HepG2 (cell line): ENCODE results near the gene LDAH. TPM values are rescaled to one million over a fixed set of nuclear protein-coding genes. Genes with fewer than 3 reads are reported as not detected.

ENCODE experiments used
- CHD4 ChIP-seq: fragments of 200-600 bp; sonication (generic); IDR thresholded peaks from 2 replicates; pipeline ENCODE4 v1.7.0; 2017; ENCODE audit warnings: mild to moderate bottlenecking, low read length, borderline replicate concordance
- EP300 ChIP-seq, 3 experiments: sonication (generic) in 1 of 3; formaldehyde crosslinking in 1 of 3; IDR thresholded peaks; 2 replicates each; pipeline versions ENCODE4 v1.5.1 to v1.6.1; 2011 to 2020; ENCODE audit warnings: low read depth in 2 of 3, low read length in 2 of 3, borderline replicate concordance in 1 of 3, improper control_type of control experiment in 1 of 3, mild to moderate bottlenecking in 1 of 3, missing genetic modification reagents in 1 of 3, moderate library complexity in 1 of 3
- FOSL1 ChIP-seq: sonication (generic); formaldehyde crosslinking; IDR thresholded peaks from 2 replicates; pipeline ENCODE4 v1.9.0; 2021; ENCODE audit warnings: missing genetic modification reagents, borderline replicate concordance
- FOXK1 ChIP-seq: sonication (generic); formaldehyde crosslinking; IDR thresholded peaks from 2 replicates; pipeline ENCODE4 v1.4.0; 2020; ENCODE audit warnings: low read depth, missing genetic modification reagents, borderline replicate concordance
- FOXP1 ChIP-seq, 2 experiments: fragments of 450-650 bp in 1 of 2; IDR thresholded peaks; 2 replicates each; pipeline ENCODE4 v1.6.1; 2017 to 2018; ENCODE audit warnings: antibody characterized with exemption in 1 of 2
- HDAC2 ChIP-seq: sonication (generic); formaldehyde crosslinking; IDR thresholded peaks from 2 replicates; pipeline ENCODE4 v1.4.0; 2020; ENCODE audit warnings: missing genetic modification reagents
- HNF4G ChIP-seq, 2 experiments: sonication (generic) in 1 of 2; formaldehyde crosslinking in 1 of 2; IDR thresholded peaks; 2 replicates each; pipeline versions ENCODE4 v1.4.0 to v1.6.1; 2011 to 2020; ENCODE audit warnings: borderline replicate concordance in 2 of 2, low read depth in 2 of 2, mild to moderate bottlenecking in 2 of 2, low read length in 1 of 2, missing genetic modification reagents in 1 of 2, moderate library complexity in 1 of 2
- MLLT10 ChIP-seq: sonication (generic); formaldehyde crosslinking; IDR thresholded peaks from 2 replicates; pipeline ENCODE4 v1.4.0; 2020; ENCODE audit warnings: missing genetic modification reagents
- NR2F1 ChIP-seq, 2 experiments: fragments of 450-650 bp in 1 of 2; formaldehyde crosslinking in 1 of 2; IDR thresholded peaks; 2 replicates each; pipeline versions ENCODE4 v1.5.0 to v1.6.1; 2016 to 2020; ENCODE audit warnings: mild to moderate bottlenecking in 1 of 2, missing compliant biosample characterization in 1 of 2, missing genetic modification reagents in 1 of 2, moderate library complexity in 1 of 2
- NR2F6 ChIP-seq, 2 experiments: IDR thresholded peaks; 2 replicates each; pipeline ENCODE4 v1.6.1; 2016; ENCODE audit warnings: antibody characterized with exemption in 1 of 2, mild to moderate bottlenecking in 1 of 2
- RFX3 ChIP-seq: IDR thresholded peaks from 2 replicates; pipeline ENCODE4 v1.6.1; 2016; ENCODE audit warnings: missing biosample characterization, missing genetic modification reagents
- SOX13 ChIP-seq, 3 experiments: fragments of 450-650 bp in 1 of 3; sonication (generic) in 1 of 3; formaldehyde crosslinking in 1 of 3; IDR thresholded peaks in 2 of 3; conservative IDR thresholded peaks in 1 of 3; 2 replicates each; pipeline versions ENCODE4 v1.5.0 to v1.6.1; 2016 to 2020; ENCODE audit warnings: antibody characterized with exemption in 1 of 3, mild to moderate bottlenecking in 1 of 3, missing compliant biosample characterization in 1 of 3, missing genetic modification reagents in 1 of 3, moderate library complexity in 1 of 3
- U2AF2 ChIP-seq: fragments of 200-400 bp; formaldehyde crosslinking; IDR thresholded peaks from 2 replicates; pipeline ENCODE4 v1.6.1; 2017; ENCODE audit warnings: low read depth, mild to moderate bottlenecking, low read length
- ZBTB14 ChIP-seq: sonication (generic); formaldehyde crosslinking; IDR thresholded peaks from 2 replicates; pipeline ENCODE4 v1.4.0; 2020; ENCODE audit warnings: missing genetic modification reagents
- ZGPAT ChIP-seq: IDR thresholded peaks from 2 replicates; pipeline ENCODE4 v1.6.1; 2016; ENCODE audit warnings: mild to moderate bottlenecking
- ZNF441 ChIP-seq: sonication (generic); formaldehyde crosslinking; IDR thresholded peaks from 2 replicates; pipeline ENCODE4 v1.7.0; 2021; ENCODE audit warnings: missing genetic modification reagents, borderline replicate concordance
- ZNF503 ChIP-seq: sonication (generic); formaldehyde crosslinking; IDR thresholded peaks from 2 replicates; pipeline ENCODE4 v1.4.0; 2020; ENCODE audit warnings: missing genetic modification reagents
- ZNF83 ChIP-seq: sonication (generic); formaldehyde crosslinking; IDR thresholded peaks from 2 replicates; pipeline ENCODE4 v1.4.0; 2020; ENCODE audit warnings: missing genetic modification reagents, mild to moderate bottlenecking, borderline replicate concordance
- polyA plus RNA-seq, 8 experiments: library from polyadenylated mRNA; depleted of rRNA in 3 of 8; stranded (reverse) in 7 of 8; unstranded in 1 of 8; fragments of >200 nt; fragmentation: Illumina TruSeq in 4 of 8; extraction: Trizol in 4 of 8; gene quantifications; 2 replicates each; pipeline versions ENCODE4 v1.2.1 to v1.2.3, GENCODE V29; 2011 to 2016; ENCODE audit warnings: low read depth in 4 of 8, missing spikeins in 1 of 8, mixed read lengths in 1 of 8; ENCODE audit not compliant: insufficient read depth in 1 of 8
- total RNA-seq, 5 experiments: library from RNA; depleted of rRNA; stranded (reverse); fragments of >200 nt; fragmentation: Illumina TruSeq; extraction: Trizol; gene quantifications; 2 replicates each; pipeline ENCODE4 v1.2.3, GENCODE V29; 2016; ENCODE audit warnings: low read depth in 1 of 5
- TF ChIP-seq, protein P1 (sequence below): sonication (generic); formaldehyde crosslinking; IDR thresholded peaks from 2 replicates; pipeline ENCODE4 v1.4.0; 2020; ENCODE audit warnings: missing genetic modification reagents

LDAH gene
- total and polyA plus RNA-seq, 2 of the 13 experiments (the other 11 are each of a cell fraction or from before 2014, with no cell fraction given) = 28.8 to 46.2 TPM

GRCh38 chr2:20717641-20718040 is 105.3 kb downstream of the LDAH start (continued):
- TF ChIP-seq ZNF503 = 0 out of 2 replicates have a peak, but pooled peaks have one; percentile 28
- TF ChIP-seq ZNF83 = no peak
- TF ChIP-seq NR2F1 (CRISPR knock-in tag; IDR thresholded peaks at IDR 0.05) = peak; percentile 71 to 83; a peak in 3 of 4 replicates
- TF ChIP-seq MLLT10 (CRISPR knock-in tag) = no peak
- TF ChIP-seq HNF4G (IDR thresholded peaks at IDR 0.05; ENCODE audit: borderline replicate concordance, low read depth, low read length) = peak; percentile 49; the same call in 1 of the 2 replicates
- no peak for TF ChIP-seq HNF4G (CRISPR knock-in tag; IDR thresholded peaks at IDR 0.05; ENCODE audit: borderline replicate concordance, low read depth)
- TF ChIP-seq EP300 (IDR thresholded peaks at IDR 0.05; ENCODE audit: low read depth in 2 of 2, low read length in 2 of 2) = peak in 1 of 2 experiments; percentile 49; a peak in 1 of 4 replicates
- TF ChIP-seq EP300 (CRISPR knock-in tag; IDR thresholded peaks at IDR 0.05; ENCODE audit: borderline replicate concordance) = no peak
- TF ChIP-seq, protein P1, sequence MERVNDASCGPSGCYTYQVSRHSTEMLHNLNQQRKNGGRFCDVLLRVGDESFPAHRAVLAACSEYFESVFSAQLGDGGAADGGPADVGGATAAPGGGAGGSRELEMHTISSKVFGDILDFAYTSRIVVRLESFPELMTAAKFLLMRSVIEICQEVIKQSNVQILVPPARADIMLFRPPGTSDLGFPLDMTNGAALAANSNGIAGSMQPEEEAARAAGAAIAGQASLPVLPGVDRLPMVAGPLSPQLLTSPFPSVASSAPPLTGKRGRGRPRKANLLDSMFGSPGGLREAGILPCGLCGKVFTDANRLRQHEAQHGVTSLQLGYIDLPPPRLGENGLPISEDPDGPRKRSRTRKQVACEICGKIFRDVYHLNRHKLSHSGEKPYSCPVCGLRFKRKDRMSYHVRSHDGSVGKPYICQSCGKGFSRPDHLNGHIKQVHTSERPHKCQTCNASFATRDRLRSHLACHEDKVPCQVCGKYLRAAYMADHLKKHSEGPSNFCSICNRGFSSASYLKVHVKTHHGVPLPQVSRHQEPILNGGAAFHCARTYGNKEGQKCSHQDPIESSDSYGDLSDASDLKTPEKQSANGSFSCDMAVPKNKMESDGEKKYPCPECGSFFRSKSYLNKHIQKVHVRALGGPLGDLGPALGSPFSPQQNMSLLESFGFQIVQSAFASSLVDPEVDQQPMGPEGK (CRISPR knock-in tag) = peak; percentile 36; the same call in 1 of the 2 replicates
- no peak for TF ChIP-seq FOXP1 (IDR thresholded peaks at IDR 0.05)
- TF ChIP-seq FOXP1 (CRISPR knock-in tag; IDR thresholded peaks at IDR 0.05) = peak; percentile 73; the same call in 1 of the 2 replicates
- TF ChIP-seq NR2F6 (IDR thresholded peaks at IDR 0.05) = peak; percentile 87
- peak; percentile 97 for TF ChIP-seq NR2F6 (CRISPR knock-in tag; IDR thresholded peaks at IDR 0.05)
- no peak for TF ChIP-seq CHD4
- no peak for TF ChIP-seq ZNF441 (CRISPR knock-in tag)
- no peak for TF ChIP-seq ZGPAT (CRISPR knock-in tag)
- no peak for TF ChIP-seq ZBTB14 (CRISPR knock-in tag)
- peak; percentile 28; the same call in 1 of the 2 replicates for TF ChIP-seq FOXK1 (CRISPR knock-in tag)
- 0 out of 2 replicates have a peak, but pooled peaks have one; percentile 38 for TF ChIP-seq HDAC2 (CRISPR knock-in tag)
- no peak for TF ChIP-seq U2AF2
- no peak for TF ChIP-seq FOSL1 (CRISPR knock-in tag)
- no peak for TF ChIP-seq RFX3 (CRISPR knock-in tag)
- TF ChIP-seq SOX13 (IDR thresholded peaks at IDR 0.05) = no peak
- TF ChIP-seq SOX13 (CRISPR knock-in tag; conservative IDR thresholded peaks at IDR 0.05 in 1 of 2, IDR thresholded peaks at IDR 0.05 in 1 of 2) = peak in 1 of 2 experiments; percentile 65; a peak in 2 of 4 replicates
